Measurements from ENCODE around the gene MAGI2.
"Not testable (repeated sequence)": the region's sequence is repeated elsewhere in the genome, so short reads cannot be mapped to it uniquely, and the experiment has no call there.

Gene MAGI2

DNA sequence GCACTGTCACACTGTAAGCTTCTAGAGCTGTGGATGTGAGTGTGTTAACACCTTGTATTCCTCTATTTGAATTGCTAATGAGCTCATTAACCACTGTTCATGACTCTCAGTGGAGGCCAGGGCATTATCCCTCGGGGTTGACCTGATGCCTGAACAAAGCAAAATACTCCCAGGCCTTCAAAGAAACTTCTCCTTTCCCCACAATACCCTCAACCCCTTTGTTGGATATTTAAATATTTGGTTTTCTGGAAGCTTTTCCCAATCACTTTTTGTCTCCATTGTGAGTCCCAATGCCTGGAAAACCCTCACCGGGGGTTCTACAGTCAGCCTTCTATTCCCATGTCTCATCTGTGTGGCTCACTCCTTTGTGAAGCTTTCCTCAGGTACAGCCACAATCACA lies 874.8 kb downstream of the MAGI2 start:
- no peak for DNase-seq (ENCODE audit: low spot score)
- FAIRE-seq, result no peak

DNA sequence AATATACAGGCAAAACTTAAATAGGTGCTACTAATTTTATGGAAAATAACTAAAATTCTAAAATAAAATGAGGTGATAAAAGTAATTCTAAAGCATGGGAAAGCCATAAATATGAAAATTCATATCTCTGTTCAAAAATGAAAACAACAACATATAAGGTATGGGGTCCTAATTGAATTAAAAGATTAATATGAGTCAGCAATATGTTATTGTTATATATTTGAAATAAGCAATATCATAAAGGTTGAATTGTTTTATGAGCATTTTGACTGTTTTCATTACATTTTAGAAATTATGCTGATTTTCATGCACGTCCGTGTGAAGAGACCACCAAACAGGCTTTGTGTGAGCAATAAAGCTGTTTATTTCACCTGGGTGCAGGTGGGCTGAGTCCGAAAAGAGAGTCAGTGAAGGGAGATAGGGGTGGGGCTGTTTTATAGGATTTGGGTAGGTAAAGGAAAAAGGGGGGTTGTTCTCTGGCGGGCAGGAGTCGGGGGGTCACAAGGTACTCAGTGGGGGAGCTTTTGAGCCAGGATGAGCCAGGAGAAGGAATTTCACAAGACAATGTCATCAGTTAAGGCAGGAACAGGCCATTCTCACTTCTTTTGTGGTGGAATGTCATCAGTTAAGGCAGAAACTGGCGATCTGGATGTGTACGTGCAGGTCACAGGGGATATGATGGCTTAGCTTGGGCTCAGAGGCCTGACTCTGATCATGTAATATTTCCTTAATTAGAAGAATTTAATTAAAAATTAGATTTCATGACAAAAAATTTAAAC lies 876.1 kb downstream of the MAGI2 start:
- DNase-seq (ENCODE audit: low spot score); FAIRE-seq: not testable (repeated sequence)

- DNase-seq (ENCODE audit: low spot score), result no peak
- no peak for FAIRE-seq
Observed at GRCh38 chr7:78576236-78576635, 877.2 kb downstream of the MAGI2 start.

GRCh38 chr7:78571292-78571691 lies 882.2 kb downstream of the MAGI2 start:
- FAIRE-seq, result no peak

GRCh38 chr7:78568690-78569089 lies 884.8 kb downstream of the MAGI2 start:
- DNase-seq (ENCODE audit: low spot score) (no peak), FAIRE-seq (no peak)

More at GRCh38 chr7:78571292-78571691, 882.2 kb downstream of the MAGI2 start:
- no peak for DNase-seq (ENCODE audit: low spot score)

DNA sequence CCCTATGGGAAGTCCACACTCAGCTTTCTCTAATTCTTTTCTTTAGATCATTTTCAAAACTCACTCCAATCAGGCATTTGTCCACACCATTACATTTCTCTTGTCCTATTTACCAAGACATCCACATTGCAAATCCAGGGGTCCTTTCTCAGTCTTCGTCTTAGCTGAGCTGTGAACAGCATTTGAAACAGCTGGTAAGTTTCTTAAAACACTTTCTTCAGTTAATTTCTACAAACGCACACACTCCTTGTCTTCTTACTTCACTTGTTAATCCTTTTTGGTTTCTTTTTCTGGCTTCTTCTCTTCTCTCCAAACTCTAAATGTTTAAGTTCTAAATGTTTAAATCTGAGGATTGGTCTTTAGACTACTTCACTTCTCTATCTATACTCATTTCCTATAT lies 885.6 kb downstream of the MAGI2 start:
- DNase-seq (ENCODE audit: low spot score) (no peak), FAIRE-seq (no peak)

GRCh38 chr7:78565784-78566183 lies 887.7 kb downstream of the MAGI2 start:
- DNase-seq (ENCODE audit: low spot score) (no peak), FAIRE-seq (no peak)

DNA sequence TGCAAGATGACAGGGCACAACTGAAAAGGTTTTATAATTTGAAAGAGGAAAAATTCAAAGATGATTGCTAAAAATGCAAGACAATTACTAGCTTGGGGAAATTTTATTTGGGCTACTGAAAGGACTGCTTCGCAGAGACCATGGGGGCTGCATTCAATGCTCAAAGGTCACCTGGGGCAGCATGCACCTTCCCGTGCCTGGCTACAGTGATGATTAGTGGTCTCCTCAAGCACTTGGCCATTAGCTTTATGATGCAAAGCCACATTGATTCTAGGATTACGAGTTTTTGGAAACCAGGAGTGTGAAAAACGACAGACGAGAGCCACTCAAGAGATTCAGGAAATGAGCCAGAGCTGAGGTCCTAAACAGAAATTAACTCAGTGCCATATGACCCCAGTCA lies 890.3 kb downstream of the MAGI2 start:
- DNase-seq (ENCODE audit: low spot score) (no peak), FAIRE-seq (no peak)

DNA sequence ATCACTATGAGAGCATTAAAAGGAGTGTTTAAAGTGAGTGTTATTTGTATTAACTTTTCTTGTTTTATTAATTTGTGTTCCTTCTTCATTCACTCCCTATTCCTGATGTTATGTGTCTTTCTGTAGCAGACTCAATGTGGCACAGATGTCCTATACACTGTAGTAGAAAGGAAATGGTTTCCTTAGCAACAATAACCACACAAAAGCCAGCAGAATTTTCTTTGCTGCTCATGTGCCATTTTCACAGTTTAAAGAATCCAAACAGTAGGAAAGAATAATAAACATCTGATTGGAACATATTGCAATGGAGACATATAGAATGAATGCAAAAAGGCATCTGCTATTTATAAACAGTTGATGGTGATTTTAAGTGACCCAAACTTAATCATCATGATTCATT lies 891.3 kb downstream of the MAGI2 start:
- FAIRE-seq (no peak), DNase-seq (ENCODE audit: low spot score) (no peak)

DNA sequence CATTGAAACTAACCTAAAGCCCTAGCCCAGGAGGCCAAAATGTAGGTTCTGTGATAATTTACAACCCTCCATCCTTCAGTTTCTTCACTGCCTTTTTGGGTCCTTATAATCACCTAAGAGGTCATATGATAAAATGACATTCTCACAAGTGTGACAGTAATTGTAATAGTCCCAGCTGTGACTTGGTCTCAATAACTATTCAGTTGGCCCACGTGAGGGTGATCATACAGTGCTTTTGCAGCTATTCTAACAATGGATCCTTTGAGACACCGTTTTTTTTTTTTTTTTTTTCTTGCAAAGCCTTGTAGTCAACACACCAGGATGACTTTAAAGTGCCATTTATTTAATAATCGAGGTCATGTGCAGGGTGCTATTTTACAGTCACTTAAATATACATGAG lies 894.9 kb downstream of the MAGI2 start:
- FAIRE-seq (no peak), DNase-seq (ENCODE audit: low spot score) (no peak)

- DNase-seq (ENCODE audit: low spot score), result no peak
- FAIRE-seq, result no peak
Observed at GRCh38 chr7:78543976-78544375, 909.5 kb downstream of the MAGI2 start.

- no peak for FAIRE-seq
- no peak for DNase-seq (ENCODE audit: low spot score)
Observed at GRCh38 chr7:78542981-78543380, 910.5 kb downstream of the MAGI2 start.

DNA sequence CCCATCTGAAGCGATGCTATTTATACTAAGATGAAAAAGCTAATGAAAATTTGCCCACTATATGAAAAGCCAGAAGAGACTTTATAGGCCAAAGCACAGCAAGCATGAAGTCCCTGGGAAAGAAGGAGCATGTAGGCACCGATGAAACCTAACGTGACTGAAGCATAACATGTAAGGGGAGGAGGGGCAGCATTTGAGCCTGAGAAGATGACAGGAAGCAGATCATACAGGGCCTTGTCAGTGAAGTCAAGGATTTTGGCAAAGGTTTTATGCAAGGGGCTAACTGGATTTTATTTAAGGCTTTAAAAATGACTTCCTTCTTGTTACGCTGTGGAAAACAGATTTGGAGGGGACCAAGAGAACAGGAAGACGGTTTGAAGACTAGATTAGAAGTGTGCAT lies 910.9 kb downstream of the MAGI2 start:
- no peak for FAIRE-seq

GRCh38 chr7:78539825-78540224 lies 913.6 kb downstream of the MAGI2 start:
- no peak for DNase-seq (ENCODE audit: low spot score)
- FAIRE-seq, result no peak

More for the DNA sequence above, 910.9 kb downstream of the MAGI2 start:
- DNase-seq (ENCODE audit: low spot score), result no peak

- FAIRE-seq (no peak), DNase-seq (ENCODE audit: low spot score) (no peak)
Observed at GRCh38 chr7:78535655-78536054, 917.8 kb downstream of the MAGI2 start.

DNA sequence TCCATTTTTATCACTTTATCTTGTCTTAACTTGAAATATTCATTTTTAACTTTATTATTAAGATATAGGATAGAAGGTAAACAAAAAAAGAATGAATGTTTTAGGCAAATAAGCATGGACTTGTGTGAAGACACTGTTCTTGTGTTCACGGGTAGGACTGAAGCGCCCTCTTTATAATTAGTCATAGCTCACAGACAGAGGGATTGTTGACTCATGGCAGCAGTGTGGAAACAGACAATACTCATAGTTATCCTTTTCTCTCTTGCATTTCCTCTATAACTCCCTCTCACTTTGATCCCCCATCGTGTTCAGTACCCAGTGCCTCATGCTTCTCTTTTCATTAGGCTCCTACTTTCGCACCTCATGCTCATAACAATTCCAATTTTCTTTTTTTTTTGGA lies 923.1 kb downstream of the MAGI2 start:
- FAIRE-seq (no peak), DNase-seq (ENCODE audit: low spot score) (peak; percentile 54)

- FAIRE-seq, result no peak
- DNase-seq (ENCODE audit: low spot score), result no peak
Observed at GRCh38 chr7:78529392-78529791, 924.1 kb downstream of the MAGI2 start.

DNA sequence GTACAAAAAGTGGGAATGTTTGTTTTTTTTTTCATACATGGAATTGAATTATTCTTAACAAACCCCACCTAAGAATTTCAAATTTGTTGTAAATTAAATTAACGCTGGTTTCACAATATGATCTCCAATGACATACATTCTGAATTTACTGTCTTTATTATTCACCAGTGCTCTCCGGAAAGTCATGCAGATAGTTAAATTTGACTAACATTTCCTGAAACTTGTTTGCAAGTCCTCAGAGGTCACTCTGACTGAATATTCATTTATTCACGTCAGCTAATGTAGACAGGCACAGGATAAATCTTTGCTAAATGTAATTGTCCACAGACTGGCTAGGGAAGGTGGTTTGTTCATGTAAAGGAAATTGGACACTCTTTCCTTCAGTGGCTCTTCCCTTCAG lies 924.5 kb downstream of the MAGI2 start:
- DNase-seq (ENCODE audit: low spot score) (no peak), FAIRE-seq (no peak)

DNA sequence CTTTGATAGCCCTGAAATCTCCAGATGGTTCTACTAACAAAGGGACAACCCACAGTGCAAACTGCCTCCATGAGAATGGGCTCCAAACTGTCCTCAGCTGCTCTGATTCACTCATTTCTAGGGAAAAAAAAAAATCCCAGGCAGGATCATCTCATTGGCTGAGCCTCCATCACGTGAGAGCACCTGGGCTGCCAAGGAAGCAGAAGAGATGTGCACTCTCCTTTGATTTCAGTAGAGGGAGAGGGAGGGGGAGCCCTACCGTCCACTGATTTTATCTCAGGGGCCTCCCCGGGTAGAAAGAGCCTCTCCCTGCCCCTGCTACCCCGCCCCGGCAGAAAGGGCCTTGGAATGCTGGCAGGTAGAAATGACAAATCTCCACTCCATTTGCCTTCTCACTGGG lies 929.5 kb downstream of the MAGI2 start:
- no peak for FAIRE-seq
- DNase-seq (ENCODE audit: low spot score), result no peak

DNA sequence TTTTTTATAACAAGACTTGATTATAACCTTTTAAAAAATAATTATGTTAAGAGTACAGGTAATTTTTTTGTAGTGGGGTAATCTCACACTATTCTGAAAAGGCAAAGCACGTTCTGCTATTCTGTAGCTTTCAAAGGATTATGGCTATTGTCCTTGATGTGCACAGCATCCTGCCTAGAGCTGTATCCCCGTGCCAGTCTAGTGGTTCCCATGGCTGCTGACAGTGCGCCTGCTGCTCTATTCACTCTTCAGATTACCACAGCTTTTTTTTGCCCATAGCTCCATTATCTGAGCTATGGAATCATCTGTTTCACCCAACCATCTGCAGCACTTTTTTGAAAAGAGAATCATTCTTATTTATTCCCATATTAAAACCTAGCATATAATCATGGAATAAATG lies 931.5 kb downstream of the MAGI2 start:
- FAIRE-seq, result no peak
- no peak for DNase-seq (ENCODE audit: low spot score)

GRCh38 chr7:78516450-78516849 lies 937.0 kb downstream of the MAGI2 start:
- DNase-seq (ENCODE audit: low spot score), result no peak
- FAIRE-seq, result no peak

DNA sequence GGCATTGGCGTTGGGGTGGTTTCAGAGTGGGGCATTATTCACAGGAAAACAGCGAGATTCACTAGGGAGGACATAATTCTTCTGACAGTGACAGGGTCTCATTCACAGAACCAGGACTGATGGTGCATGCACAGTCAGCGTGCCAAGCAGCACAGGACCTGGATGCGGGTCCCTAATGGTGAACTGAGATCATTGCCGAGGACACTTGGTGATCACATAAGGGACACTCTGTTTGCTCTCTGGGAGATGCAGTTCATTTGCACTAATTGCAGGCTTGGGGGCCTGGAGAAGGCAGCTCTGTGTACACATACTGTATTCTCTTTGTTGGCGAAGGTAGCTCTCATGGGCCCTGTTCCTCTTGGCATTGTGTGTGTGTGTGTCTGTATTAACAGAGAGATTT lies 938.8 kb downstream of the MAGI2 start:
- DNase-seq (ENCODE audit: low spot score), result no peak
- no peak for FAIRE-seq

DNA sequence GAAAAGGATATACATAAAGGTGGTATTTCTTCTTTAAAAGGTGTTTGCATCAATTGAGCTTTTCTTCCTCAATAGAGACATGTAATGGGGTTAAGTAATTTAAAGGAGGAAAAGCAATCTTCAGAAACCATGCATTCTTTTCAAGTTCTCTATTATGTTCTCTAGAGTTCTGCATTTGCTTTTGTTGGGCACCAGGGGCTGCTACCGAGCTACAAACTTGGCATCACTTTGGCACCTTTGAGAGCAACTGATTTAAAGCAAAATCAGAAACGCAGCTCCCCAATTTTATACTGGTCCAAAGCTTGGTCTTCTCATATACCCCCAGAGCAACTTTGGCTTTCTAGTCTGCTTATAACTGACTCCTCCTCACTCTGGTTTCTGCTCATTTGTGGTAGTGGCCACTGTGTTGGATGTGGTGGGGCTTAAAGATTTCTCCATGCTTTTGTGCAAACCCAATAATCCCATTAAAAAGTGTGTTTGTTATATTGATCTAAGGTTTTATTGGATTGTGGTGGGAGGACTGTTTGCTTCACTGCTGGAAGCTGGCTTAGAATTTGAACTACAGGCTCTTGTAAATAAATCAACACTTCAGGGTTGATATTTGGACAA lies 942.8 kb downstream of the MAGI2 start:
- no peak for FAIRE-seq
- DNase-seq (ENCODE audit: low spot score), result peak; percentile 9

Data from urothelium cell line (cell line).